B cell (primary cell): Measurements from ENCODE around the gene HMGCL. TPM values are rescaled to one million over a fixed set of nuclear protein-coding genes. Genes with fewer than 3 reads are reported as not detected.

Source experiments
- ATAC-seq: fragments of 200-7000 bp; cut with Tn5 transposase; one replicate; pipeline ENCODE4 v1.10.0; 2021; ENCODE audit warnings: low read depth, mild to moderate bottlenecking, moderate number of reproducible peaks, moderate library complexity
- CTCF ChIA-PET: fragments of 350-600 bp; sonication (Branson Sonifier 250); formaldehyde crosslinking; loops from one replicate; lab custom pipeline; 2021; ENCODE audit warnings: antibody characterized with exemption, inconsistent platforms; lab: Charles Lee
- POLR2A ChIA-PET: fragments of 350-600 bp; sonication (Branson Sonifier 250); formaldehyde crosslinking; loops from one replicate; lab custom pipeline; 2021; ENCODE audit warnings: antibody characterized with exemption; lab: Charles Lee
- DNase-seq: peaks from one replicate; pipeline ENCODE4 v3.0.0; 2013
- H2AFZ ChIP-seq: 2 replicates; pipeline ENCODE4 v1.6.1; 2012; ENCODE audit warnings: mild to moderate bottlenecking, low read depth, low read length; ENCODE audit not compliant: insufficient read depth, poor library complexity, severe bottlenecking
- H3K27ac ChIP-seq, 2 donors: 1 replicate in 1 of 2; 2 replicates in 1 of 2; pipeline ENCODE4 v1.5.1; 2012 to 2013; ENCODE audit warnings: low read length in 2 of 2, mild to moderate bottlenecking in 2 of 2, moderate library complexity in 1 of 2
- H3K27me3 ChIP-seq, 4 experiments: fragments of 200-600 bp in 1 of 4; sonication (generic) in 1 of 4; replicated peaks in 1 of 4; 1 replicate in 2 of 4; 2 replicates in 2 of 4; pipeline versions ENCODE4 v1.6.1 to v1.7.0; 2013 to 2016; ENCODE audit warnings: low read length in 3 of 4, mild to moderate bottlenecking in 2 of 4, mixed read lengths in 1 of 4, moderate library complexity in 1 of 4; ENCODE audit not compliant: insufficient read depth in 4 of 4, control insufficient read depth in 3 of 4; ENCODE audit errors: control extremely low read depth in 1 of 4
- H3K36me3 ChIP-seq, 2 experiments: replicated peaks in 1 of 2; 1 replicate in 1 of 2; 2 replicates in 1 of 2; pipeline versions ENCODE4 v1.6.1 to v1.7.1; 2013; ENCODE audit warnings: low read length in 1 of 2; ENCODE audit not compliant: insufficient read depth in 2 of 2, control insufficient read depth in 1 of 2; ENCODE audit errors: control extremely low read depth in 1 of 2, extremely low read depth in 1 of 2
- H3K4me1 ChIP-seq, 2 donors: fragments of 200-600 bp in 1 of 2; sonication (generic) in 1 of 2; 1 replicate in 1 of 2; 2 replicates in 1 of 2; pipeline versions ENCODE4 v1.5.1 to v1.6.1; 2013 to 2017; ENCODE audit warnings: low read length in 2 of 2; ENCODE audit not compliant: control insufficient read depth in 2 of 2, insufficient read depth in 2 of 2
- H3K4me2 ChIP-seq: replicated peaks from 2 replicates; pipeline ENCODE3; 2012; ENCODE audit warnings: mild to moderate bottlenecking, low read depth, low read length; ENCODE audit not compliant: poor library complexity, severe bottlenecking
- H3K4me3 ChIP-seq, 5 experiments: fragments of 200-600 bp in 1 of 5; sonication (generic) in 1 of 5; 1 replicate in 3 of 5; 2 replicates in 2 of 5; pipeline versions ENCODE4 v1.5.1 to v1.7.0; 2011 to 2016; ENCODE audit warnings: low read length in 4 of 5, mild to moderate bottlenecking in 4 of 5, low read depth in 2 of 5, control low read depth in 1 of 5, moderate library complexity in 1 of 5; ENCODE audit not compliant: insufficient read depth in 1 of 5; ENCODE audit errors: control extremely low read depth in 1 of 5, extremely low read depth in 1 of 5
- H3K79me2 ChIP-seq: fragments of 200-600 bp; sonication (generic); one replicate; pipeline ENCODE4 v1.6.0; 2016; ENCODE audit warnings: low read length; ENCODE audit not compliant: control insufficient read depth, insufficient read depth
- H3K9ac ChIP-seq: fragments of 200-600 bp; sonication (generic); 2 replicates; pipeline ENCODE4 v1.6.1; 2017; ENCODE audit warnings: mild to moderate bottlenecking, low read length, moderate library complexity
- H3K9me3 ChIP-seq, 3 donors: one replicate each; pipeline versions ENCODE4 v1.6.1 to v1.7.1; 2013; ENCODE audit warnings: low read length in 2 of 3; ENCODE audit not compliant: control insufficient read depth in 2 of 3, insufficient read depth in 1 of 3; ENCODE audit errors: control extremely low read depth in 1 of 3
- H4K20me1 ChIP-seq: 2 replicates; pipeline ENCODE4 v1.6.0; 2012; ENCODE audit warnings: mild to moderate bottlenecking, low read length; ENCODE audit not compliant: insufficient read depth, control insufficient read depth, poor library complexity, severe bottlenecking
- H3K27ac Mint-ChIP-seq: one replicate; pipeline ENCODE4 v1.8.0; 2021; ENCODE audit warnings: mixed read lengths
- H3K27me3 Mint-ChIP-seq: one replicate; pipeline ENCODE4 v1.8.0; 2021; ENCODE audit warnings: mixed read lengths
- H3K4me1 Mint-ChIP-seq: one replicate; pipeline ENCODE4 v1.8.0; 2021; ENCODE audit warnings: mixed read lengths
- H3K4me3 Mint-ChIP-seq: one replicate; pipeline ENCODE4 v1.8.0; 2021; ENCODE audit warnings: mixed read lengths
- H3K9me3 Mint-ChIP-seq: one replicate; pipeline ENCODE4 v1.8.0; 2022; ENCODE audit warnings: mixed read lengths; ENCODE audit not compliant: insufficient read depth
- EZH2 ChIP-seq: IDR thresholded peaks from 2 replicates; pipeline ENCODE4 v1.6.1; 2012; ENCODE audit warnings: borderline replicate concordance, low read depth, mild to moderate bottlenecking, moderate library complexity, low read length; ENCODE audit not compliant: insufficient read depth, poor library complexity, severe bottlenecking
- WGBS: methylation state at CpG from one replicate; pipeline ENCODE4 v1.1.5; 2013; ENCODE audit warnings: missing lambda C conversion rate; ENCODE audit not compliant: insufficient coverage; 5-methylcytosine and 5-hydroxymethylcytosine counted together
- intact Hi-C: fragments of 100-400 bp; cut with micrococcal nuclease; formaldehyde crosslinking; loops from one replicate; pipeline ENCODE4 v1.10.0; 2022
- polyA plus RNA-seq: library from polyadenylated mRNA; depleted of rRNA; stranded (reverse); fragments of >200 nt; gene quantifications from 2 replicates; pipeline ENCODE4 v1.2.3, GENCODE V29; 2012
- total RNA-seq, 2 donors: library from RNA; stranded (reverse); fragments of 120-200 nt in 1 of 2; gene quantifications; 1 replicate in 1 of 2; 2 replicates in 1 of 2; pipeline versions ENCODE4 v1.2.3 to v1.2.4, GENCODE V29; 2013 to 2022
- TF ChIP-seq, protein P1 (sequence below): fragments of 200-600 bp; IDR thresholded peaks from one replicate; pipeline ENCODE4 v1.8.0; 2022; ENCODE audit warnings: antibody characterized with exemption, mild to moderate bottlenecking

Gene HMGCL
- total and polyA plus RNA-seq, 2 donors (not counting 1 experiment from before 2014, with no cell fraction given): 18.5 to 35.9 TPM

DNA sequence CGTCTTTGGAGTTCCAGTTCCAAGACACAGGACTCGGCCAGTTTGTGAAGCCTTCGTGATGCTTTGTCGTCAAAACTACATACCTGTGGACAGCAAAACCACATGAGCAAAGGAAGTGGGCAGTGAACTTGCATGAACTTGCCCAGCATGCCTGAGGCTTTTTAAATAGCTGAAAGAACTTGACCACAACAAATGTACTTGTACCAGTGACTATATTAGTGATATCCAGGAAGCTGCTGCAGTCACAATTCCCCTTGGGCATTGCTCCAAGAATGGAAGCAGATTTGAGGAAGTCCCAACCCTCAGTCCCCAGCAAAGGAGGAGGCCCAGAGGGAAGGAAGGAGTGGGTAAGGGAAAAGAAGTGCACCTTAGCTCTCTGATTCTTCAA, 40.3 kb upstream of the HMGCL start:
- Histone ChIP-seq H3K9ac (no peak overlapping the region), H3K4me2 (no peak overlapping the region), H2AFZ (no peak overlapping the region), H3K79me2 (peaks cover 52% of the 10 kb centered on the region), H4K20me1 (peaks cover 10% of the 10 kb centered on the region), H3K4me1 (peaks cover 18% of the 10 kb centered on the region in 2 donors), H3K27me3 (no peaks in the 10 kb centered on the region), H3K4me3 (no peak overlapping the region), H3K27ac (no peak overlapping the region), H3K9me3 (no peaks in the 10 kb centered on the region), H3K36me3 (peaks cover 0 to 30% of the 10 kb centered on the region in 2 experiments)
- H3K4me1 Mint-ChIP-seq: peaks cover 35% of the 10 kb centered on the region
- intact Hi-C loops: no loop called here
- no peaks in the 10 kb centered on the region for H3K9me3 Mint-ChIP-seq
- ChIA-PET POLR2A (no interaction called here), CTCF (interaction anchor here (1.4 to 6.6 kb wide), 3 partner anchors 41 to 55 kb away, joined by 5 to 40 read pairs (median 7); partner anchors contain the start of gene HMGCL)
- ATAC-seq (no peak), DNase-seq (no peak)
- no peaks in the 10 kb centered on the region for H3K27me3 Mint-ChIP-seq
- TF ChIP-seq, protein P1, sequence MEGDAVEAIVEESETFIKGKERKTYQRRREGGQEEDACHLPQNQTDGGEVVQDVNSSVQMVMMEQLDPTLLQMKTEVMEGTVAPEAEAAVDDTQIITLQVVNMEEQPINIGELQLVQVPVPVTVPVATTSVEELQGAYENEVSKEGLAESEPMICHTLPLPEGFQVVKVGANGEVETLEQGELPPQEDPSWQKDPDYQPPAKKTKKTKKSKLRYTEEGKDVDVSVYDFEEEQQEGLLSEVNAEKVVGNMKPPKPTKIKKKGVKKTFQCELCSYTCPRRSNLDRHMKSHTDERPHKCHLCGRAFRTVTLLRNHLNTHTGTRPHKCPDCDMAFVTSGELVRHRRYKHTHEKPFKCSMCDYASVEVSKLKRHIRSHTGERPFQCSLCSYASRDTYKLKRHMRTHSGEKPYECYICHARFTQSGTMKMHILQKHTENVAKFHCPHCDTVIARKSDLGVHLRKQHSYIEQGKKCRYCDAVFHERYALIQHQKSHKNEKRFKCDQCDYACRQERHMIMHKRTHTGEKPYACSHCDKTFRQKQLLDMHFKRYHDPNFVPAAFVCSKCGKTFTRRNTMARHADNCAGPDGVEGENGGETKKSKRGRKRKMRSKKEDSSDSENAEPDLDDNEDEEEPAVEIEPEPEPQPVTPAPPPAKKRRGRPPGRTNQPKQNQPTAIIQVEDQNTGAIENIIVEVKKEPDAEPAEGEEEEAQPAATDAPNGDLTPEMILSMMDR: no peak
- no peak for TF ChIP-seq EZH2
- no peak overlapping the region for H3K4me3 Mint-ChIP-seq
- no peak overlapping the region for H3K27ac Mint-ChIP-seq
- WGBS: 61% methylated on average over 4 of the region's 4 CpGs

- Histone ChIP-seq H3K4me2 (no peak overlapping the region), H3K4me3 (no peak overlapping the region), H3K9me3 (no peaks in the 10 kb centered on the region), H2AFZ (no peak overlapping the region), H3K9ac (no peak overlapping the region), H3K36me3 (peaks cover 0 to 31% of the 10 kb centered on the region in 2 experiments), H3K27me3 (no peaks in the 10 kb centered on the region), H3K79me2 (peaks cover 46% of the 10 kb centered on the region), H3K4me1 (peaks cover 18% of the 10 kb centered on the region in 2 donors), H4K20me1 (peaks cover 10% of the 10 kb centered on the region), H3K27ac (no peak overlapping the region)
- ATAC-seq (no peak), DNase-seq (no peak)
- H3K27ac Mint-ChIP-seq: no peak overlapping the region
- WGBS: 88% methylated on average over 9 of the region's 13 CpGs
- no peak overlapping the region for H3K4me3 Mint-ChIP-seq
- H3K4me1 Mint-ChIP-seq: peaks cover 32% of the 10 kb centered on the region
- intact Hi-C loops: no loop called here
- ChIA-PET POLR2A (no interaction called here), CTCF (interaction anchor here (0.9 to 6.6 kb wide), 4 partner anchors 40 to 55 kb away, joined by 5 to 40 read pairs (median 6); partner anchors contain the start of gene HMGCL)
- no peaks in the 10 kb centered on the region for H3K9me3 Mint-ChIP-seq
- no peaks in the 10 kb centered on the region for H3K27me3 Mint-ChIP-seq
- TF ChIP-seq EZH2: no peak
- TF ChIP-seq, protein P1: no peak
These were observed 39.7 kb upstream of the HMGCL start for GRCh38 chr1:23864801-23865542.
